Erythroblast (primary cell): ENCODE data around the gene PACS1.
A peak's percentile ranks its signal among the peaks of the same experiment; 100 is the strongest.

ENCODE experiments used
- DNase-seq, 2 experiments: peaks; one replicate each; lab custom pipeline; 2025; lab: John Stamatoyannopoulos, UW
- GATA1 ChIP-seq: IDR thresholded peaks from 2 replicates; pipeline ENCODE4 v1.6.1; 2011; ENCODE audit warnings: low read depth, mild to moderate bottlenecking, control low read depth, low read length, moderate library complexity
- POLR2A ChIP-seq: IDR thresholded peaks from 2 replicates; pipeline ENCODE4 v1.6.1; 2011; ENCODE audit warnings: mild to moderate bottlenecking, low read length

Gene PACS1

DNA sequence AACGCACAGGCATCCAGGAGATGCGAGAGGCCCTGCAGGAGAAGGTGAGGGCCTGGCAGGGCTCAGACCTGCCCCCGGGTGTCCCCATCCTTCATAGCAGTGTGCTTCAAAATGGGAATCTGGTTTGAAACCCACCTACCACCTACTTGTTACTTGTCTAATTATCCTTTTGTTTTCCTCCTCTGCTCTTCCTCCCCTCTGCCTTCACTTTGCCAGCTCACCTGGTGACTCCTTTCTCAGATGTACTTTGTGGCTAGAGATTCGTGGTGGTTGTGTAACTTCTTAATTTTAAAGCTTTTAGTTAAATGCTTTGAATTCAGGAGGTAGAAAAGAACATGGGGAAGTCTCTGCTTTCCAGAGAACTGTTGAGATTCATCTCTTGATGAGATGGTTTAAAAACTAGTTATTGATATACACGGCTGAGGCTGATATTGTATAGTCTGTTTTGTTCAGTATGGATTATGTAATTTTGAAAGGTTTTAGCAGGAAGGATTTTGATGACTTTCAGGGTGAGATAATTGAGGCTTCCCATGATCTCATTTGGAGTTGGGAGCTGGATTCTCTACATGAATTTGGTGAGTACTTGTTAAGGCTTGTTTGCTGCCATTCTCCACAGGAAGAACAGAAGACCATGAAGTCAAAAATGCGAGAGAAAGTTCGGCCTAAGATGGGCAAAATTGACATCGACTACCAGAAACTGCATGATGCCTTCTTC lies 9.9 kb upstream of the PACS1 start:
- no peak for TF ChIP-seq GATA1
- TF ChIP-seq POLR2A, result no peak
- no peak for DNase-seq

DNA sequence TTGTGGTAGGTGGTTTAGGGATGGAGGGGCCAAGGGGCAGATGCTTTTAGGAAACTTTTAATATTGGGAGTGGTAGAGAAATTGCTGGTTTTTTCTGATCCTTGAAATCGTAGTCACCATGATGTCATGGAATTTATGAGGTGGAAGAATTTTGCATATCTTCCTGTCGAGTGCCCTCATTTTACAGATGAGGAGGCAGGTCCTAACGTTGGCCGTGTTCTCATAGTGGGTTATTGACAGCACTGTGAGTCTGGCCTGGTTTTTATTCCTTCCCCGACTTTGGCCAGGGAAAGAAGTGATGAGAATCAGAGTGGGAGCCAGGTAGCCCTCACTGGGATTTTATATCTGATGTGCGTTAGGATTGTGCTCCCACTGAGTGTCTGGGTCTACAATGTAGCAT lies 8.8 kb upstream of the PACS1 start:
- TF ChIP-seq POLR2A (no peak), GATA1 (no peak)

GRCh38 chr11:66062408-66062807 lies 7.7 kb upstream of the PACS1 start:
- DNase-seq, result no peak
- TF ChIP-seq GATA1 (no peak), POLR2A (no peak)

More for the DNA sequence above, 8.8 kb upstream of the PACS1 start:
- DNase-seq, result no peak

DNA sequence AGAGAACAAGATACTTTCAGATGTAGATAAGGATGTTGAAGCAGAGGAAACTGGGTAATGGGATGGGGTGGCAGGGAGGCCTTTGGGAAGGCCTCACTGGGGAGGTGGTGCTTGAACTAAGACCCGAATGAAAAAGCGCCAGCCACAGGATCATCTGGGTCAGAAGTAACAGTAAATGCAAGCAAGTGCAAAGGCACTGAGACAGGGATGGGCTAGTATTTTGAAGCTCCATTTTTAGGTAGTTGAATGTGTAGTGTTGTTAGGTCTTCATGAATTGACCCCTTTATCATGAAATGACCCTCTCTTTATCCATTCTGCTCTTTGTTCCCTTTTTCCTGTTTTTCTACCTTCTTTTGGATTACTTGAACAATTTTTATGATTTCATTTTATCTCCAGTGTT lies 6.2 kb upstream of the PACS1 start:
- no peak for TF ChIP-seq POLR2A
- no peak for TF ChIP-seq GATA1
- no peak for DNase-seq

- no peak for DNase-seq
- TF ChIP-seq GATA1 (no peak), POLR2A (no peak)
Observed at GRCh38 chr11:66064571-66064970, 5.5 kb upstream of the PACS1 start.

- DNase-seq, result no peak
- no peak for TF ChIP-seq POLR2A
- no peak for TF ChIP-seq GATA1
Observed at GRCh38 chr11:66066751-66067150, 3.3 kb upstream of the PACS1 start.

DNA sequence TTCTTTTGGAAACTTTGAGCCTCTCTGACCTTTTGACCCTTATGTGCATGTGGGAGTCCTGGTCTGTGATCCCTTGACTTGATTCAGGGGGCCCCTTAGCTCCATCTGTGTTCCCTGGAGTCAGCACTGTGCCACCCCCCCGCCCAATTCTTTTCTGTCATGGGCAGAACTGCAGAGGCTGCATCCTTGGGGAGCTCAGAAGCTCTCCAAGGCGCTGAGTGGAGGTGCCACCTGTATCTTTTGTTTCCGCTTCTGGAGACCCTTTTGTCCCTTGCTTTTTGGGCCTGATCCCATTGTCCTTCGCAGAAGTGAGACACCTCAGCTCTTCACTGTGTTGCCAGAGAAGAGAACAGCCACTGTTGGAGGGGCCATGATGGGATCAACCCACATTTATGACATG lies 2.4 kb upstream of the PACS1 start:
- DNase-seq, result no peak
- TF ChIP-seq POLR2A (no peak), GATA1 (no peak)

GRCh38 chr11:66068154-66068821 lies 1.8 kb upstream of the PACS1 start:
- DNase-seq, result peak; percentile 74 to 85

DNA sequence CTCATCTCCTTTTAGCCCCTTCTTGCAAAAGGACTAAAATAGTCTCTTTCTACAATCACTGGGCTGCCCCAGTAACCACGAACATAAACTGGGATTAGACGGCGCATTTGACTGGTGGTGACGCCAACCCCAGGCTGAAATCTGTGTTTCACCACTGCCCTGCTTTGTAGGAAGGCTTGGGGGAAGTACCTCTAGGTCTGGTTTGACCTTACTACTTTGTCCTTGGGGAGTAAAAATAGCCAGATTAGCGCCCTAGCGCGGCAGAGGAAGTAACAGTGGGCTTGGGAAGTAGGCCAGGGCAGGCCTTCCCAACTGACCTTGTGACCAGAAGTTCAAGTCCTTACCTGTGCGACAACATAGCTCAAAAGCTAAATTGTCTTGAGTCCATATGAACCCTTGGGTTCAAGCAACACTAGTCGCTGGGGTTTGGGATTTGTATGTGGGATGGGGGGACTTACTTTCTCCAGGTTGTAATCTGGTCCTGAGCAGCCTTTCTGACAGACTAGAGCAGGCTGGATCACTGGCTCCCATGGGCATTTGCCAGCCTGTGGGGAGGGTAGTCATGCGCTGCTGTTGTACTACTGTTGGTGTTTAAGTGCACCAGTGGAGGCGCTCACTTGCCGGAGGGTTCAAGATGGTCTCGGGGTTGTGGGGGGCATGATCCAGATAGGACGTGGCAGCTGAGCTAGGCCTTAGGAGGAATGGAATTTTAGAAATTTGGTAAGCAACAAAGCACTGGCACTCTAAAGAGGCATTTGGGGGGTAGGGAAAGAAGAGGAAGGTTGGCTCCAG lies 953 bp upstream of the PACS1 start:
- peak; percentile 35 to 45 for DNase-seq
- TF ChIP-seq GATA1, result no peak
- TF ChIP-seq POLR2A, result no peak

More at GRCh38 chr11:66068154-66068821, 1.8 kb upstream of the PACS1 start:
- TF ChIP-seq POLR2A (no peak), GATA1 (no peak)

GRCh38 chr11:66070604-66071380 lies 720 bp downstream of the PACS1 start:
- no peak for TF ChIP-seq GATA1
- no peak for TF ChIP-seq POLR2A
- DNase-seq, result peak; percentile 30 to 42

DNA sequence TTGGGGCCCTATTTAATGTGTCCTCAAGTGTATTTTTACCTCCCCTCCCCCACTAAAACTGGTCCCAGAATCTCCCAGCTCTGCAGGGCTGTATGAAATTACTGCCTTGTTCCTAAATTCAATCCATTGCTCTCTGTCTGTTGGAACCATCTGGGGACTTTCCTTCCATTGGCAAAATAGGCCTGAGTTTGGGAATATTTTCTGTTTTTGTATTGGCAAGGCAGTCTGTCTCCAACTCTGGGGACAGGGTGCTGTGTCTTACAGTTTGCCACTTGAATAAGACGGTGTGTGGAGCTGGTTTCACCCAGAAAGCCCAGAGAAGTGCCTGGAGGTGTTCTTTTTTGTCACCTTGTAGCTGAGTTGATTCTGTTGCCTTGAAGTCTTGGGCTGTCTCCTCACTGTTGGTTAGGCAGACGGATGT lies 1.3 kb downstream of the PACS1 start:
- TF ChIP-seq GATA1, result no peak
- no peak for TF ChIP-seq POLR2A
- no peak for DNase-seq

DNA sequence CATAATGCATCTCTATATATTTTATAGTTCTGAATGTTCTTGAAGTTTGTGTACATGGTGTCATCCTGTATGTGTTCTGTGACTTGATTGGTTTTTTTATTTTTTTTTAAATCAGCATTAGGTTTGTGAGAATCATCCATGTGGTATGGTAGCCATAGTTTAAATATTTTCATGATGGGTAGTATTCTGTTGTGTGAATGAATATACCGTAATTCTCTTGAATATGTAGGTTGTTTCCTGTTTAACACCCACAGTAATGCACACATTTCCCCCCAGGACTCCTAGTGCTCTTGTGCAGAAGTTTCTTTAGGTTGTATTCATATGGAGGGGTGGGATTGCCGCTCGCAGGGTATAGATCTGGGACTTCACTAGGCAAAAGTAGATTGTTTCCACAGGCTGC lies 2.0 kb downstream of the PACS1 start:
- no peak for DNase-seq

GRCh38 chr11:66072518-66072917 lies 2.4 kb downstream of the PACS1 start:
- TF ChIP-seq POLR2A (no peak), GATA1 (no peak)
- DNase-seq, result no peak

More for the DNA sequence above, 2.0 kb downstream of the PACS1 start:
- TF ChIP-seq POLR2A (no peak), GATA1 (no peak)
